Thyroid gland (tissue), 4 donors: Measurements from ENCODE around the gene TBC1D2B. TPM values are rescaled to one million over a fixed set of nuclear protein-coding genes. Genes with fewer than 3 reads are reported as not detected.

Experiments used
- DNase-seq, 2 donors: peaks; one replicate each; pipeline ENCODE4 v3.0.0-alpha.2; 2019
- H3K27ac ChIP-seq, 3 donors: fragments of 200-600 bp; sonication (generic); 1 replicate in 2 of 3; 2 replicates in 1 of 3; pipeline ENCODE4 v1.5.1; 2016 to 2019; ENCODE audit warnings: mild to moderate bottlenecking in 1 of 3, moderate library complexity in 1 of 3
- H3K27me3 ChIP-seq: fragments of 200-600 bp; sonication (generic); one replicate; pipeline ENCODE4 v1.5.1; 2019
- H3K36me3 ChIP-seq, 2 donors: fragments of 200-600 bp; sonication (generic); one replicate each; pipeline ENCODE4 v1.5.1; 2016 to 2019
- H3K4me1 ChIP-seq, 2 donors: fragments of 200-600 bp; sonication (generic); one replicate each; pipeline ENCODE4 v1.5.1; 2017 to 2019
- H3K4me3 ChIP-seq, 3 donors: fragments of 200-600 bp; sonication (generic); replicated peaks in 1 of 3; 1 replicate in 2 of 3; 2 replicates in 1 of 3; pipeline ENCODE4 v1.5.1; 2016; ENCODE audit warnings: mild to moderate bottlenecking in 1 of 3
- H3K9me3 ChIP-seq: fragments of 200-600 bp; sonication (generic); one replicate; pipeline ENCODE4 v1.5.1; 2017
- CTCF ChIP-seq, 6 experiments: fragments of 200-600 bp in 3 of 6; fragments of 450-650 bp in 3 of 6; sonication (generic) in 3 of 6; IDR thresholded peaks; one replicate each; pipeline ENCODE4 v1.5.1; 2016 to 2019; ENCODE audit warnings: antibody characterized with exemption in 6 of 6, mild to moderate bottlenecking in 2 of 6, inconsistent platforms in 1 of 6, moderate library complexity in 1 of 6
- POLR2A ChIP-seq, 2 donors: fragments of 450-650 bp; IDR thresholded peaks; one replicate each; pipeline ENCODE4 v1.6.1; 2017; ENCODE audit warnings: antibody characterized with exemption in 2 of 2, mild to moderate bottlenecking in 2 of 2, moderate library complexity in 1 of 2
- WGBS, 2 donors: methylation state at CpG; one replicate each; pipeline ENCODE4 v1.1.5; 2017; 5-methylcytosine and 5-hydroxymethylcytosine counted together
- intact Hi-C: fragments of 100-400 bp; cut with DNase I; formaldehyde crosslinking; loops from one replicate; pipeline ENCODE4 v1.15.1; 2023
- total RNA-seq, 4 donors: library from RNA; depleted of rRNA; stranded (reverse); fragments of >200 nt; gene quantifications; one replicate each; pipeline ENCODE4 v1.2.3, GENCODE V29; 2016

The TBC1D2B gene
- total RNA-seq, 4 donors from 2014 or later: 32.8 to 54.0 (median 40.1) TPM

- no peak overlapping the region for H3K4me3 ChIP-seq
- H3K36me3 ChIP-seq: no peaks in the 10 kb centered on the region
- no peak for DNase-seq
- no peak overlapping the region for H3K27ac ChIP-seq
- WGBS, 2 donors: 71 to 88% methylated on average over 5 to 11 of the region's 18 CpGs
- TF ChIP-seq POLR2A (IDR thresholded peaks at IDR 0.05) (no peak), CTCF (IDR thresholded peaks at IDR 0.05) (no peak)
- H3K27me3 ChIP-seq: no peaks in the 10 kb centered on the region
- H3K4me1 ChIP-seq: peaks cover 0 to 12% of the 10 kb centered on the region in 2 donors
- intact Hi-C loops: no loop called here
- H3K9me3 ChIP-seq: no peaks in the 10 kb centered on the region
Observed at GRCh38 chr15:77985931-77986480, 91.5 kb downstream of the TBC1D2B start.

DNA sequence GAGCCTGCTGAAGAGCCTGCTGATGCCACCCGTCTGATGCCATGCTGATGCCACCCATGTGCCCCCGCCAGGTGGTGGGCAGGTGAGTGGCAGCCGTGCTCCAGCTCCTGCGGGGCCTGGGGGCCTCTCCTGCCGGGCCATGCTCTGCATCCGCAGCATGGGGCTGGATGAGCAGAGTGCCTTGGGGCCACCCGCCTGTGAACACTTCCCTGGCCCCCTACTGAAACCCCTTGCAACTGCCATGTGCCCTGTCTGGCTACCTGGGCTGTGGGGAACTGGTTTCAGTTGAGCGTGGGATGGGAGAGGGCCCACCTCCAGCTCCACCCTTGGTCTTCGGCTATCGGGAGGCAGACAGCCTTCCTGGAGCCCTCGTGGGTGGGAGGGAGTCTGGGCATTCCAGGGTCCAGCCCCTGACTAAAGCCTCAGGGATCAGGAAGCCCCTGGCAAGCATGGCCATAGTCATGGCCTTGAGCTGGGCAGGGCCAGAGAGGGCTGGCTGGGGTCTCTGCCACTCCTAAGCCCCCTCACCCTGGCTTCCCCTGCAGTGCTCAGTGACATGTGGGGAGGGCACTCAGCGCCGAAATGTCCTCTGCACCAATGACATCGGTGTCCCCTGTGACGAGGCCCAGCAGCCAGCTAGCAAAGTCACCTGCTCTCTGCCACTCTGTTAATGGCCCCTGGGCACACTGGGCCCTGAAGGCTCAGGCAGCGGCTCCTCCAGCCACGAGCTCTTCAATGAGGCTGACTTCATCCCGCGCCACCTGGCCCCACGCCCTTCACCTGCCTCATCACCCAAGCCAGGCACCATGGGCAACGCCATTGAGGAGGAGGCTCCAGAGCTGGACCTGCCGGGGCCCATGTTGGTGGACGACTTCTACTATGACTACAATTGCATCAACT, 92.2 kb downstream of the TBC1D2B start:
- Histone ChIP-seq H3K27me3 (no peaks in the 10 kb centered on the region), H3K4me1 (peaks cover 0 to 4% of the 10 kb centered on the region in 2 donors), H3K4me3 (no peak overlapping the region), H3K27ac (no peak overlapping the region), H3K9me3 (no peaks in the 10 kb centered on the region), H3K36me3 (no peaks in the 10 kb centered on the region)
- DNase-seq: no peak
- no peak for TF ChIP-seq CTCF (IDR thresholded peaks at IDR 0.05)
- TF ChIP-seq POLR2A (IDR thresholded peaks at IDR 0.05): no peak
- intact Hi-C loops: no loop called here
- WGBS, 2 donors: 87 to 94% methylated on average over 7 to 9 of the region's 23 CpGs

GRCh38 chr15:77984446-77984861, 93.1 kb downstream of the TBC1D2B start:
- Histone ChIP-seq H3K4me3 (no peak overlapping the region), H3K27ac (no peak overlapping the region), H3K27me3 (no peaks in the 10 kb centered on the region), H3K36me3 (no peaks in the 10 kb centered on the region), H3K4me1 (no peaks in the 10 kb centered on the region), H3K9me3 (no peaks in the 10 kb centered on the region)
- intact Hi-C loops: no loop called here
- DNase-seq: no peak
- WGBS, 2 donors: 100% methylated on average over 1 of the region's 7 CpGs; no CpG with 5 or more reads in 1 of the 2 donors
- TF ChIP-seq POLR2A (IDR thresholded peaks at IDR 0.05): no peak
- TF ChIP-seq CTCF (IDR thresholded peaks at IDR 0.05): no peak

GRCh38 chr15:77983708-77984445, 93.6 kb downstream of the TBC1D2B start:
- Histone ChIP-seq H3K9me3 (no peaks in the 10 kb centered on the region), H3K36me3 (no peaks in the 10 kb centered on the region), H3K4me3 (no peak overlapping the region), H3K4me1 (no peaks in the 10 kb centered on the region), H3K27ac (no peak overlapping the region), H3K27me3 (no peaks in the 10 kb centered on the region)
- TF ChIP-seq POLR2A (IDR thresholded peaks at IDR 0.05) (no peak), CTCF (IDR thresholded peaks at IDR 0.05) (no peak)
- intact Hi-C loops: no loop called here
- WGBS, 2 donors: 63 to 64% methylated on average over 12 to 15 of the region's 15 CpGs
- no peak for DNase-seq
